Peyer's patch (tissue), 4 donors: Measurements from ENCODE around the gene CACNA1I. TPM values are rescaled to one million over a fixed set of nuclear protein-coding genes. Genes with fewer than 3 reads are reported as not detected.

Source experiments
- DNase-seq, 3 donors: peaks; one replicate each; pipeline ENCODE4 v3.0.0-alpha.2; 2017 to 2019
- H3K27ac ChIP-seq, 4 donors: fragments of 200-600 bp; sonication (generic); one replicate each; pipeline ENCODE4 v1.5.1; 2016 to 2019
- H3K27me3 ChIP-seq, 2 donors: fragments of 200-600 bp; sonication (generic); one replicate each; pipeline ENCODE4 v1.5.1; 2019
- H3K36me3 ChIP-seq, 3 donors: fragments of 200-600 bp; sonication (generic); one replicate each; pipeline ENCODE4 v1.5.1; 2016 to 2019
- H3K4me1 ChIP-seq, 4 donors: fragments of 200-600 bp; sonication (generic); one replicate each; pipeline ENCODE4 v1.5.1; 2016 to 2019
- H3K4me3 ChIP-seq, 4 donors: fragments of 200-600 bp; sonication (generic); 1 replicate in 3 of 4; 2 replicates in 1 of 4; pipeline ENCODE4 v1.5.1; 2016 to 2019; ENCODE audit warnings: mild to moderate bottlenecking in 1 of 4
- H3K9me3 ChIP-seq, 4 donors: fragments of 200-600 bp; sonication (generic); one replicate each; pipeline ENCODE4 v1.5.1; 2016 to 2019; ENCODE audit warnings: mild to moderate bottlenecking in 1 of 4
- POLR2A ChIP-seq, 2 donors: fragments of 450-650 bp; IDR thresholded peaks; one replicate each; pipeline ENCODE4 v1.5.1; 2017; ENCODE audit warnings: antibody characterized with exemption in 2 of 2, mild to moderate bottlenecking in 2 of 2, moderate library complexity in 2 of 2
- total RNA-seq, 4 donors: library from RNA; depleted of rRNA; stranded (reverse); fragments of >200 nt; gene quantifications; one replicate each; pipeline ENCODE4 v1.1.0, GENCODE V29; 2016
- TF ChIP-seq, protein P1 (sequence below), 6 experiments: fragments of 450-650 bp in 4 of 6; fragments of 200-600 bp in 2 of 6; sonication (generic) in 1 of 6; IDR thresholded peaks; one replicate each; pipeline ENCODE4 v1.5.1; 2017 to 2019; ENCODE audit warnings: antibody characterized with exemption in 6 of 6, mild to moderate bottlenecking in 3 of 6, moderate library complexity in 1 of 6

CACNA1I gene
- total RNA-seq, 4 donors from 2014 or later, result 0.95 to 6.6 (median 1.6) TPM

DNA sequence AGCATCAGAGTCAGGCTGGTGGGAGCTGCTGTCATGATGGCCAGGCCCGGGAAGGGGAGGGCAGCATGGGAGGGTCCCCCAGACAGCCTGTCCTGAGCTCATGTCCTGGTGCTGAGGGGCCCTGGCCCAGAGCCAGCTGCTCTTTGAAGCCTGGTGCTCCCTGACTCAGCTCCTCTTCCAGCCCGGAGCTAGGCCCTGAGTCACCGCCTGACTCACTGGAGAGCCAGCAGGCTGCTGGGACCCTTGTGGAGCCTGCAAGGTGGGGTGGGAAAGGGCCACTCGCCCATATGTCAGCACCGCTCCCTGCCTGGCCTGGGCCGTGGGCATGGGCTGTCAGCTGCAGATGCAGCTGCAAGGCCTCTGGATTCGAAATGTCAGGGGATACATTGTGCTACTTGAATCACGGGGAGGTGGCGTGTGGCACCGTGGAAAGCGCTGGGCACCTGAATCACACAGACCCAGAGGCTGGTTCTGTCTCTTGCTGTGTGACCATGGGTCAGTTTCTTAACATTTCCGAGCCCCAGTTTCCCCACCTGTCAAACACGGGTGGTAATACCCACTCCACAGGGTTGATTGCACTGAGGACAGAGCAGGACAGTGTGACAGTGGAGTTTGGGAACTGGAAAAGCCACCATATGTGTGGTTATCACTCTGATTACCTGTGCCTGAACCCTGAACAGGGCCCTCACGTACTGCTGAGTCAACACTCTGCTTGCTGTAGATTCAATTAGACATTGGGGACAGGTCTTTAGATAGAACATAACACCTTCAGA is 4.4 kb downstream of the CACNA1I start:
- H3K4me3 ChIP-seq, result no peak overlapping the region
- H3K9me3 ChIP-seq, result no peaks in the 10 kb centered on the region
- peaks cover 0 to 5% (median 0%) of the 10 kb centered on the region in 4 donors for H3K4me1 ChIP-seq
- TF ChIP-seq, protein P1, sequence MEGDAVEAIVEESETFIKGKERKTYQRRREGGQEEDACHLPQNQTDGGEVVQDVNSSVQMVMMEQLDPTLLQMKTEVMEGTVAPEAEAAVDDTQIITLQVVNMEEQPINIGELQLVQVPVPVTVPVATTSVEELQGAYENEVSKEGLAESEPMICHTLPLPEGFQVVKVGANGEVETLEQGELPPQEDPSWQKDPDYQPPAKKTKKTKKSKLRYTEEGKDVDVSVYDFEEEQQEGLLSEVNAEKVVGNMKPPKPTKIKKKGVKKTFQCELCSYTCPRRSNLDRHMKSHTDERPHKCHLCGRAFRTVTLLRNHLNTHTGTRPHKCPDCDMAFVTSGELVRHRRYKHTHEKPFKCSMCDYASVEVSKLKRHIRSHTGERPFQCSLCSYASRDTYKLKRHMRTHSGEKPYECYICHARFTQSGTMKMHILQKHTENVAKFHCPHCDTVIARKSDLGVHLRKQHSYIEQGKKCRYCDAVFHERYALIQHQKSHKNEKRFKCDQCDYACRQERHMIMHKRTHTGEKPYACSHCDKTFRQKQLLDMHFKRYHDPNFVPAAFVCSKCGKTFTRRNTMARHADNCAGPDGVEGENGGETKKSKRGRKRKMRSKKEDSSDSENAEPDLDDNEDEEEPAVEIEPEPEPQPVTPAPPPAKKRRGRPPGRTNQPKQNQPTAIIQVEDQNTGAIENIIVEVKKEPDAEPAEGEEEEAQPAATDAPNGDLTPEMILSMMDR (IDR thresholded peaks at IDR 0.05), result no peak
- no peak for TF ChIP-seq POLR2A (IDR thresholded peaks at IDR 0.05)
- no peak overlapping the region for H3K27ac ChIP-seq
- no peak for DNase-seq
- H3K36me3 ChIP-seq, result no peaks in the 10 kb centered on the region
- H3K27me3 ChIP-seq, result no peaks in the 10 kb centered on the region

DNA sequence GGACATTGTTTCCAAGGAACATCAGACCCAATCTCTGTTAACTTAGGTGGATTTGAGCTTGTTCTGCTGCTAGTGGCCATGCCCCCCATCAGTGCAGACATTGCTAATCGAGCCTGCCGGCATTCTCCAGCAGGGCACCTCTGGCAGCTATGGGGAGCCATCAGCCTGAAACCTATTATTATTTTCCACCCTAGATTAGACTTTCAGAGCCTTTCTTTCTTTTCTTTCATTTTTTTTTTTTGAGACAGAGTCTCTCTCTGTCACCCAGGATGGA is 4.9 kb downstream of the CACNA1I start:
- TF ChIP-seq POLR2A (IDR thresholded peaks at IDR 0.05), result no peak
- TF ChIP-seq, protein P1 (IDR thresholded peaks at IDR 0.05), result no peak
- peaks cover 0 to 5% (median 0%) of the 10 kb centered on the region in 4 donors for H3K4me1 ChIP-seq
- no peak overlapping the region for H3K4me3 ChIP-seq
- no peaks in the 10 kb centered on the region for H3K9me3 ChIP-seq
- H3K27ac ChIP-seq, result no peak overlapping the region
- no peaks in the 10 kb centered on the region for H3K36me3 ChIP-seq
- no peak for DNase-seq
- no peaks in the 10 kb centered on the region for H3K27me3 ChIP-seq

DNA sequence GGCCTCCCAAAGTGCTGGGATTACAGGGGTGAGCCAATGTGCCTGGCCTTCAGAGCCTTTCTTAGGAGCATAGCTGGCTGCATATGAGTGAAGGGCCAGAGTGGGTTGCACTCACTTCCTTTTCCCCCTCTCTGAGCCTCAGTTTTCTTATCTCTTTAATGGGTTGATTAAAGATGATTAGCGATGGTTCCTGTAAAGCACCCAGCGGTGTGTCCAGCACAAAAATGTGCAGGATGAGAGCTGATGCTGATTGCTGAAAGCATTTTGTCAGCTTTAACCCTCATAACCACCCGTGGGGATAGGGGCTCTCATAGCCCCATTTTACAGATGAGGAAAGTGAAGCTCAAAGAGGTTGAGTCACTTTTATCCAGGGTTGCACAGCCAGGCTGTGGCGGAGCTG is 5.5 kb downstream of the CACNA1I start:
- H3K27me3 ChIP-seq, result no peaks in the 10 kb centered on the region
- no peak for TF ChIP-seq POLR2A (IDR thresholded peaks at IDR 0.05)
- TF ChIP-seq, protein P1 (IDR thresholded peaks at IDR 0.05), result no peak
- H3K27ac ChIP-seq, result no peak overlapping the region
- peaks cover 0 to 5% (median 0%) of the 10 kb centered on the region in 4 donors for H3K4me1 ChIP-seq
- DNase-seq, result no peak
- no peak overlapping the region for H3K4me3 ChIP-seq
- H3K9me3 ChIP-seq, result no peaks in the 10 kb centered on the region
- no peaks in the 10 kb centered on the region for H3K36me3 ChIP-seq

DNA sequence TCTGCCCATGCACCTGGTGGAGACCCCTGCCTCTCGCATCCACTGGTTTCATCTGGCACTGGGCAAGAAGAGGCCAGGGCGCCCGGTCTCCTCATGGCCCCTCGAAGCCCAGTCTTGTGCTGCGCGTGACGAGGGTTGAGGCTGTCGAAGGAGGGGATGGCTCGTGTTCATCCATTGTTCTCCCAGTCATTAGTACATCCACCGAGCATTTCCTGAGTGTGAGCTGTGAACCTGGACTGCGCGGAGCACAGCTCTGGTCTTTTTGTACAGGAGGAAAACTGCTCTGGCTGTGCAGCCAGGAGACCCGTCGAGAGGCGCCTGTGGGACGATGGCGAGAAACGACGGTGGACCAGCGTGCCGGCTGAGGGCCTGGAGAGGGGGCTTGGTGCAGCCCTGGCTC is 6.8 kb downstream of the CACNA1I start:
- Histone ChIP-seq H3K27me3 (no peaks in the 10 kb centered on the region), H3K4me3 (no peak overlapping the region), H3K4me1 (peaks cover 0 to 5% (median 0%) of the 10 kb centered on the region in 4 donors), H3K9me3 (no peaks in the 10 kb centered on the region), H3K27ac (no peak overlapping the region), H3K36me3 (no peaks in the 10 kb centered on the region)
- DNase-seq, result peak in 1 of 3 donors; percentile 34
- TF ChIP-seq, protein P1 (IDR thresholded peaks at IDR 0.05), result no peak
- TF ChIP-seq POLR2A (IDR thresholded peaks at IDR 0.05), result no peak

DNA sequence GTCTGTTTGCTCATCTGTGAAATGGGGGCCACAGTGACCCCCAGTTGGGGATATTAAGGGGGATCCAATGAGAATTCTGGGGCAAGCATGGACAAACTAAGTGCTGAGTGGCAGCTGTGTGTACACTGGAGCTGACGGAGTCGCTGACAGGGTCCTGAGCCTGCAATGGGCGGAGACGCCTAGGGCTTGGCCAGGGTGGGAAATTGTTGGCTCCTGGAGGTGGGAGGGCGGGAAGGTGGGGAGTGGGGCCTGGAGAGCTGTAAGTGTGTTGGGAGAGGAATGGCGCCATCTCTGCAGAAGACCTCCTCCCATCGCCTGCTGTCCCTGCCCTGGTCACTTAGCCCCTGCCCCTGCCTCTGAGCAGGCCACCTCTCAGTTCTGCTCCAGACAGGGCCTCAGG is 7.3 kb downstream of the CACNA1I start:
- H3K4me1 ChIP-seq, result peaks cover 0 to 5% (median 0%) of the 10 kb centered on the region in 4 donors
- H3K9me3 ChIP-seq, result no peaks in the 10 kb centered on the region
- DNase-seq, result peak in 1 of 3 donors; percentile 39
- H3K27me3 ChIP-seq, result no peaks in the 10 kb centered on the region
- no peak overlapping the region for H3K4me3 ChIP-seq
- TF ChIP-seq, protein P1 (IDR thresholded peaks at IDR 0.05), result no peak
- no peak for TF ChIP-seq POLR2A (IDR thresholded peaks at IDR 0.05)
- no peaks in the 10 kb centered on the region for H3K36me3 ChIP-seq
- no peak overlapping the region for H3K27ac ChIP-seq
